HCT116 (cell line): ENCODE results near the gene ZDHHC14.

Experiments
- CTCF ChIP-seq, 3 experiments: fragments of 200-600 bp in 1 of 3; sonication (generic) in 1 of 3; IDR thresholded peaks in 2 of 3; conservative IDR thresholded peaks in 1 of 3; 2 replicates each; pipeline ENCODE4 v1.5.1; 2012 to 2017; ENCODE audit warnings: low read depth in 2 of 3, low read length in 2 of 3, antibody characterized with exemption in 1 of 3, borderline replicate concordance in 1 of 3, control low read depth in 1 of 3, mild to moderate bottlenecking in 1 of 3, mixed read lengths in 1 of 3, mixed run types in 1 of 3, moderate library complexity in 1 of 3; ENCODE audit not compliant: insufficient read depth in 1 of 3
- ELF1 ChIP-seq: IDR thresholded peaks from 2 replicates; pipeline ENCODE4 v1.6.1; 2012; ENCODE audit warnings: low read depth, borderline replicate concordance
- EZH2phosphoT487 ChIP-seq: fragments of 200-600 bp; IDR thresholded peaks from 2 replicates; pipeline ENCODE4 v1.6.1; 2018; ENCODE audit warnings: antibody characterized with exemption, borderline replicate concordance
- POLR2A ChIP-seq: IDR thresholded peaks from 2 replicates; pipeline ENCODE4 v1.7.0; 2011; ENCODE audit warnings: borderline replicate concordance; ENCODE audit not compliant: insufficient read depth, insufficient read length; ENCODE audit errors: extremely low read depth
- POLR2AphosphoS5 ChIP-seq: IDR thresholded peaks from 2 replicates; pipeline ENCODE4 v1.6.1; 2011; ENCODE audit warnings: mild to moderate bottlenecking, low read depth, low read length, moderate library complexity
- RAD21 ChIP-seq: IDR thresholded peaks from 2 replicates; pipeline ENCODE4 v1.6.1; 2012; ENCODE audit warnings: low read depth, mild to moderate bottlenecking
- SP1 ChIP-seq: IDR thresholded peaks from 2 replicates; pipeline ENCODE4 v1.6.1; 2012; ENCODE audit warnings: low read depth
- TCF7L2 ChIP-seq: IDR thresholded peaks from 2 replicates; pipeline ENCODE4 v1.7.0; 2011; ENCODE audit warnings: borderline replicate concordance, inconsistent platforms; ENCODE audit not compliant: insufficient read depth, insufficient read length; ENCODE audit errors: extremely low read depth

- TF ChIP-seq CTCF (IDR thresholded peaks at IDR 0.05 in 2 of 3, conservative IDR thresholded peaks at IDR 0.05 in 1 of 3; ENCODE audit: borderline replicate concordance in 1 of 3, insufficient read depth in 1 of 3, low read depth in 2 of 3, low read length in 2 of 3) (no peak), POLR2AphosphoS5 (no peak), ELF1 (no peak), SP1 (no peak), POLR2A (no peak), EZH2phosphoT487 (no peak), TCF7L2 (no peak), RAD21 (no peak)
These were observed 59.2 kb downstream of the ZDHHC14 start for GRCh38 chr6:157440171-157440570.
